Stimulated activated CD4-positive, alpha-beta T cell treated with anti-CD3 and anti-CD28 coated beads, Interleukin-2, amount 100 ng/mL, for 48 hours (primary cell): Measurements from ENCODE around the gene NEK6.

Source experiments
- DNase-seq, 2 donors: peaks; one replicate each; pipeline ENCODE4 v3.0.0-alpha.2; 2020

The NEK6 gene

DNA sequence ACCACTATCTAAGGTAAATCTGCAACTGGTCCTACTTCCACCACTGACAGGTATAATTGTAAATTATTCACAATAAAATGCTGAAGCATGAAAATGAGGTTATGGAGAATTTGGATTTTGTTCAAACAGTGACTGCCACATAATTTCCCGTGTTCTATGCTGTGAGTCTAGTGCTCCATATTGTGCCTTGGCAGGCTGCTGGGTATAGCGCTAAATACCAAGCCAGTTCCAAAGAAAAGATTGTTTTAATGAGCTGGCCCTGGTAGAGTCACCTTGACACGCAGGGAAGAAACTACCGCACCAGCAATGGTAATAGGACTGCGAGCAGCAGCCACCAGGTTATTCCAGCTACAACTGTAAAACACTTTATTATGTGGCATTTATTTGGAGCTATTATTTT lies 127.1 kb downstream of the NEK6 start:
- DNase-seq = no peak

DNA sequence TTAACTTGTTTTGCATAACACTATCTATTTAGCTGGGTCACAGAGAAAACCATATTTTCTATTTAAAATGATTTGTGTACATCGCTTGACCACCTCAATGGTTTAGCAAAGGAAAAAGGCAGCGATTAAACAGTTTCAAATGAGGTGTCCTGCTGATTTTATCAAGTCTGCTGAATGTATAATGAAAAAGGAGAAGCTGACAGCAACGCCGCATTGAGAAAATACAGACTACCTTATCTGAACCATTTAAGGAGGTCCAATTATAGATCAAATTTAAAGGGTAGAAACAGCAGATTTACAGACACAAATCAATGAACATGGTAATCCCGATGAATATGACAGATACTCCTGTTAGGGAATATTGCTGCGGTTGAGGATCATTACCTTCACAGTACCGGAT lies 127.9 kb downstream of the NEK6 start:
- DNase-seq = no peak

DNA sequence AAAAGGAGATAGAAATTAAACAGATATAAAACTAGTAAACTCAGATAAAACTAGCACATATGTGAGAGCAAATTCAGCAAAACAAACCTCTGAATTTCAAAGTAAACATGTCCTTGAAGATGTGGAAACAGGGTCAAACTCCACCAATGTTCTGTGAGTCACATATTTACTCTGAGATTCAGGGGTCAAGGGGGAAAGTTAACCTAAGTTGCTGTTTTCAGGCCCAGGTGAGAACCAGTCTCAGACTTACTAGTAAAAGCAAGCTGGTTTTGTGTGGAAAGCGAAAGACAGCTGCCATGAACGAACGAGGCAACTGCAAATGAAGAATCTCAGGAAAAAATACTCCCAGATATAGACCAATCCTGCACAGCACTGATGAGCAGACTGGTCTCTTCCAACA lies 128.5 kb downstream of the NEK6 start:
- no peak for DNase-seq

DNA sequence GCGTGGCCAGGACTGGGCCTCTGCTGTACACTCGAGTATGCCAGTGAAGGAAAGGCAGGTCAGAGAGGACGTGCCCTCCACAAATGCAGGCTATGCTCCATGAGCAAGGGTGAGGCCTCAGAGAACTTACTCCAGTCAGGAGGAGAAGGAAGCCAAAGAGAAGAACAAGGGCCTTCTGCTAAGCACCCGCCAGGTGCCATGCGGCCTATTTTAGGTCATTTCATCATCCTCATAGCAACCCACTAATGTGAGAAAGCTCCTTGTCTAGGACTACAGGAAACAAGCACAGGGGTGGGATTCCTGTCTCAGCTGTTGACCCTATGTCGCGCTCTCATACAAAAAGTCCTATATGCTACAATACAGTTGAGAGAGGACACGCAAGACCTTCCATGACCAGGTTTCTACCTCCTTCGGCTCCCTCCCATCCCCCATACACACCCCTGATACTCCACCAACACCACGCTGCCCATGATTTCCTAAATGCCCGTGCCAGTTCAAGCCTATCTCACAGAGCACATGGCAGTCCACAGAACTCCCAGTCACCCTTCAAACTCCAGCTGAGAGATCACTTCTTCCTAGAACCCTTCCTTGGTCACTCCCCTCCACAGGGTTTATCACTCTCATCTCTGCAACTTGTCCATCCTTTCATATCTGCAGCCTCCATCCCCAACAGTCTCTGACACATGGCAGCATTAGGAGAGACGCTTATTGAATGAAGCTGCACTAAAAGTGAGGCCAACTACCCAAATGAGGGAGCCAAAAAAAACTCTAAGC lies 130.7 kb downstream of the NEK6 start:
- DNase-seq = no peak

DNA sequence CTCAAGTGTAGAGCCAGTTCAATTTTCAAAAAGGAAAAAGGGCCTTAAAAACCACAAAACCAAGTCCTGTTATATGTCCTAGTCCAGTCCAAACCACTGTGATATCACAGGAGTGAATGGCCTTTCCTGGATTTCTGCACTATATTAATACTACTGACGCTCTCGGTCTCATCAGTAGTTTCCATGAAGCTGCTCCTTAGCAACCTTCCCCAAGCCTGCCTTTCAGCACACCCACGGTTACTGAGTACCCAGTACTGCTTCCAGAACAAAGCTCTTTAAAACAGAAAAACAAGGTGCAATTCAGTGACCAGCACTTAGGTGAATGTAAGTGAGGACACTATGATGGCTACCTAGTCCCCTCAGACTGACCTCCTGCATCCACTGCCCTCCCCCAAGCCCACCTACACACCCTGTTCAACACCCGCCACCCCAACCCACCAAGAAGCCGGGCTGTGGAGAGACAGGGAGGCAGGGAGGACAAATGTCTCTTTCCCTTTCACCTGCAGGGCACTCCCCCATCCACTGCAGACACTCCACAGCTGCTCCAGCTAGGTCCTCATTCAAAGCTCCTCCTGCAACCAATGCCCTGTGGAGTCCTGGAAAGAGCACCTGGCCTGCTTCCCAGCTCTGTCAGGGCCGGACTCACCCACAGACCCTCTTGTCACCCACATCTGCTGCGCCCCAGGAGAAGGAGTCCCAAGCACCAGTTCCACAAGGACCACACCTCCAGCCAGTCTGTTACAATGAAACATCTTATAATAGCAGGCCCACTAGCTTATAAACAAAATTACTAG lies 131.6 kb downstream of the NEK6 start:
- no peak for DNase-seq

DNA sequence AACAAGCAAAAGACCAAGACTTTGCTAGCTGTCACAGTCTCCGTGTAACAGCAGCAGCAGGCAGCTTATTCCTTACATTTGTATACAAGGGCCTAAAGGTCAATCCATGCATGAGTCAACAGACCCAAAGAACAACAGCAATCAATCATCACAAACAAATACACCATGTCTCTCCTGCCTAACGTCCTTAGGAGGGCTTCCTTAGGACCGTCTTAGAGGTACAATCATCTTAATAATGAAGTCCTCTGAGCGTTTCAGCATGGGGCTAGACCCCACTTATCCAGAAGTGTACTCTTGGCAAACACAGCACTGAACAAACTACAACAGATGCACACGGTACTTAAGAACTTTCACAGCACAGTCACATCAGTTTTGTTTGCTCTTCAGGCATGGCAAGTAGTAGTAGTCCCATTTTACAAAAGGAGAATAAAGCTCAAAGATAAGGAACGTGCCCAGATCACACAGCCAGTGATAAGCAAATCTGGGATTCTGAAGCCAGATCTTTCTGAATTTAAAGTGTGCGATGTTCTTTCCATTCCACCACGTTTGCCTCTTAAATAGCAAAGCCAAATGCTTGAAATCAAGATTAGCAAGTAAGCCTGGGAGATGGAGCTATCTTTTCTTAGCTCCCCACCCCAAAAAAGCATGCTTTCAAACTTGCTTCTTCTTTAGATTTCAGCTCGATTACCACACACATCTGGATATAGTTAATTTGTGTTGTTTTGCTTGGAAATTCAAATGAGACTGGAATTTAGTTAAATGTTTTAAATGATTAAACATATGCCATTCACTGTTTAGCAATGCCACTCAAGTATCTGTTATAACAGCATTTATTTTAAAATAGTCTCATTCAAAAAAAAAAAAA lies 133.3 kb downstream of the NEK6 start:
- no peak for DNase-seq

DNA sequence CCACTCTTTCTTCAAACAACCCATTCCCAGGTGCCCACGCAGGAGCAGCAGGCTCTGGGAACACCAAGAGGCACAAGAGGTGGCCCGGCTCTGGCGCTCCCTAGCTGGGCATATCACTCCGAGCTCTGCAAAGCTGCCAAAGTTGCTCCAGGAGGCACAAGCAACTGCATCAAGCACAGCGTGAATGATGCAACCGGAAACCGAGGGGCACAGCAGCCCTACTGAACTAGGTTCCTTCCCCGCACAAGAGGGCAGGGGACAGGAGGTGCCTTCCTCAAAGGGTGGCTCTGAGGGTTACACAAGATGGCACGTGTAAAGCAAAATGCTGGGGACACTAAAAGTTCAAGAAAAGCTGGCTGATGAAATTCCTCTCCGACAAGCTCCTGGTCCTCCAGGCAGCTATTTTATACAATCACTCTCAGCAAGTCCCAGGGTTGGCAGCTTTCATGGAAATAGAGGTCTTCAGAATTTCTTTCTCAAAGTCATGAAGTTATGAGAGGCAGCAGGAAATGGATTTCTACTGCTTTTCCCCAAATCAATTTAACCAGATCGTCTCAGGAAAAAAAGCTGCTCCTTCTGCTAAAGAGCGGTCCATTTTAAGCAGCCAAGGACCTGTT lies 134.6 kb downstream of the NEK6 start:
- no peak for DNase-seq

DNA sequence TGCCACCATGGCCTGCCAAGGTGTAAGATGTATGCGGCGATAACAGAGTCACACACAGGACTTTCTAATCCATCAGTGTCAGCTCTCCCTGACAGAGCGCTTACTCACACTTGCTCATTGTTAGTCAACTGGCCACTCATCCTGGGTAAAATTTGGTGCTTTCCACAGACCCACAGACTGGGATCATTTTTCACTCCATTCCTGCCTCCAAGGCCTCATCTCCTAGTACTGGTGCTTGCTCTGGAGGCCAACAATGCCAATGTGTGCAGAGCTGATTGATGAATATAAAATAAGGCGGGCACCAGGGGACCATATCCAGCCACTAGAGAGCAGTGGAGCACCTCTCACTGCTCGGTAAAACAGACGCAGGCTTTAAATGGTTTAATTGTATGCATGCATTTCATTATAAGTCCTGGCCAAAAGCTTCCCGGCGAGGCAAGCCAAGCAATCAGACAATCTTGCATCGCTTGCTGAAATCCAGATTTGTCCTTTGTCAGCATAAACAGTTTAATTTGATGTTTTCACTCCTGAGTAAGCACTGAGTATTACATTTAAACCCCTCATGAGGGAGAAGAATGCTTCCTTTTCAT lies 135.2 kb downstream of the NEK6 start:
- DNase-seq = peak in 1 of 2 donors; percentile 10

DNA sequence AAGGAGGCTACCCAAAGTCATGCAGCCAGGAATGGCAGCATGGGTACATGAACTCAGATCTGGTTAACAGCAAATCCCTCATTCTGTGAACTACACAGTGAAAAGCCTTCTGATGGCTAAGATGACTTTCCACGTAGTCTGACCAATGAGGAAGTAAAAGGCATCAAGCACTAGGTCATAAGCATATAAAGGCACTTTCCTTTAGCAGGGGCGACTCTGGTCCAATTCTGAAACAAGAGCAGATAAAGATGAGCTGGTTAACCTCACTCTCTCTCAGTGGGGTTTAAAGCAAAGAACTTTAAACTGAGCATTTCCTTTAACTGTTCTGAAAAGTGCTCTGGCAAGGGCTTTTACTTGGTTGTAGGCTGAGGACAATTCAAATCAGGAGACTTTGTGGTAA lies 136.4 kb downstream of the NEK6 start:
- DNase-seq = no peak

DNA sequence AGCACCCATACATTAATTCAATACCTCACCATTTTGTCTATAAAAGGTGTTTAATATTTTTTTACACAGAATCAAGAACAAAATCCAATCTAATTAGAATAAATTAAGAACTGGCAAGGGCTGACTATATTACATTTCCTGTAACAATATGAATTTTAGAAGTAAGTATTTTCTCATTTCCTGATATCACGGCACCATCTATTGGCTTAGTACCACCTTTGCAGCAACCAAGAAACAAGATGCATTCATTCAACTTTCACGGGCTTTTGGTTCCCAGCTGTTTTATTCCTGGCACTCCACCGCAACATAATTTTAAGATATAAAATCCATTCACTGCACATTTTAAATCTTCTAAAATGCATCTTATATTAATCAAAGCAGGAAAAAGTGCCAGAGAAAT lies 136.8 kb downstream of the NEK6 start:
- no peak for DNase-seq

DNA sequence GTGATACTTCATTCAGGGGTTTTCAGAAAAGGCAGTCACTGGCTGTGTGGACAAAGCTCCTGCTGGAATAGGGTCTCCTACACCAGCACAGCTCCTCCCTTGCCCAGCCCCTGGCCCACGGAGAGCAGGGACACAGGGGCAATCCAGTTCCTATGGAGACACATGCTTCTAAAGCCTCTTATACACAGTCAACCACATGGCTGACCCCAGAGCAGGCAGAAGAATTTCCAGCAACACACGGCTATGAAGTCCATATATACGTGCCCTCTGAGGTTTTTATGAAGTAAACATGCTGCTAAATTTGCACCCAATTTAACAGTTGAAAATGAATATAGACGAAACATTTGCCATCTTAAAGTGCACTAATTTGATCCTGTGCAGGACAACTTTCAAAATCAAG lies 138.1 kb downstream of the NEK6 start:
- DNase-seq = no peak

DNA sequence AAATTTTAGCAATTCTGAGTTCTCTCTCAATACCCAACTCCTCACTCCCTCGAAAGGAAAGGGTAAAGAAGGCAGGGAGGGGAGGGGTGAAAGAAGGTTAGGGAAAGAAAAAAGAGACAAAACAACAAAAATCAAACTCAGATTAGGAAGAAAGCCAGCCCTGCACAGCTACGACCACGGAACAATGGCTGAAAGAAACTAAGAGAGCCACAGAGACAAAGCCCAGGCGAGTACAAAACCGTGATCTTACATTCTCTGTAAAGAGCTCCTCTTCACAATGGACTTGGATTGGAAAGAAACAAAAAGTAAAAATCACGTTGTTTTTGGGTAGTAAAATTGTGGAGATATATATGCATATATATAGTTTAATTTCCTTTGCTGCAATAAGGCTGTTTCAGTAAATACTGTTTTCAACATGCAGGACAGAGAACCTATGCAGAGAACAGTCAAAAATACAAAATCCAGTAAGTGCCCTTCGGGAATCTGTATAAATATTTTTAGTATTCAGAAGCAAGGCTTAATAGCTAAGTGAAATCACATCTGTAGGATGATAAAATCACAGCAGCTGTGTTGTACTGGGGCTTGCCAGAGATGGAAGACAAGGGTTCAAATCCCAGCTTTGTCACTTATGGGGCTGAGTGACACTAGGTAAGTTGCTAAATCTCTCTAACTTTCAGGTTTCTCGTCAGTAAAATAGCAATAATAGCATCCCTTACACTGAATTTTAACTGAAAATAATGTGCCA lies 140.6 kb downstream of the NEK6 start:
- no peak for DNase-seq

DNA sequence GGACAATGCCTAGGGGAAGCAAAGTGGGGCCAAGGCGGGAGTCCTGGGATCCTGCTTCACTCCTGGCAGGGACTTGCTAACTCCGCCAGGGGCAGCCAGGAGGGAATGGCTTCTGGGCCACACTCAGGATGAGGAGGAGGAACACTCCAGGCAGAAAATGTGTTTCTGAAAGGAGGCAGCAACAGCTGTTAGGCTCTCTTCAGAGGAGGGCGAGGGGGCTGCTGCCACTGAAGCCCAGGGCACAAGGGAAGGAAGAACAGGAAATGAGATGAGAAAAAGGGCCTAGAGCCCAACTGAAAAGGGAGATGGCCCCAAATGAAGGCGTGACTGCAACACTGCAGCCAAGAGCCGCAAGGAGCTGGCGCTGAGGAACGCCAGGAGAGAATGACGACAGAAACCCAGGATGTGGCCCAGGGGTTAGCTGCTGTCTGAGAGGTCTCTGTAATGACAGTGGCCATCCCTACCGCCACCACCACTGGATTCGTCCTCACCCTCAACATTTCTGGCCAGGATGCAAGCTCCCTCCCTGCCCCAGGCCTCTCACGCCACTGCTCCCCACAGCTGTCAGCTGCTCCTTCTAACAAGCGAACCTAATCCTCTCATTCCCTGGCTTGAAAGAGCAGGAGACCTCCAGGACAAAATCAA lies 141.7 kb downstream of the NEK6 start:
- no peak for DNase-seq

DNA sequence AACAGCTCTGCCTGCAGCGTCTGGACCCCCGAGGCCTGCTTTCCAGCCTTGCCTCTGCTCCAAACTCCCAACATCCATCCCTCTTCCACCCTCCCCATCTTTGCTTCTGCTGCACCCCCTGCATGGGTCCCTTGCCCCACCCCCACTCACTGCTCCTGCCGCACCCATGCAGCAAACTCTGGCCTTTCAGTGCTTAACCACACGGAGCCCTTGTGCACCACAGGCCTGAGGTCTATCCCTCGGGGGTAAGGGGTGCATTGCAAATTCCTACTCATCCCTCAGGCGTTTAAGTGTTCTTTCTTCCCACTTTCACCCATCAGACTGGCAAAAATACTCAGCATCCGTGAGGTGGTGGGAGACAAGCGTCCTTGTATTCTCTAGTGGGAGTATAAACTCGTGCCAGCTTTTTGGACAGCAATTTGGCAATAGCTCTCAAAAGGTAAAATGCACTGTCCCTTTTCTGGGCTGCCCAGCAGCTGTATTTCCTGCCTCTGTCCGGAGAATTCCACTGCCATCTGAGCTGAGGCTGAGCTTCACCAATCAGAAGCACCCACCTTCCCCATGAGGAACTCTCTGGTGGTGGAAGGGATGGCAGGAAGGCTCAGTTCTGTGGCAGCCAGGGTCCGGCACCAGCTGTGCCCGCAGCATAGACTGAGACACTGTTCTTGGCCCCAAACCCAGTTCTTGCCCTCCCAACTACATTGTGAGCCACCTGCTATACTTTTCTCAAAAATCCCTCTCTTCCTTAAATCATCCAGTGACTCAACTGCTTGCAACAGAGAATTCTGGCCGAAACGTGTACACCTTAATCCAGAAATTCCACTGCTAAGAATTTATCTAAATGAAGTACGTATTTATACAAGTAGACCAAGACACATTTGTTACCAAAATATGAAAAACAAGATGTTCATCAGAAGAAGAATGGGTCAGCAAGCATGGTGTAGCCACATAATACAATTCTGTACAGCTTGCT lies 142.5 kb downstream of the NEK6 start:
- no peak for DNase-seq
